HG03025 (cell line): ENCODE results near the gene ILDR2.
A peak's percentile ranks its signal among the peaks of the same experiment; 100 is the strongest.

Experiments used
- ATAC-seq: cut with Tn5 transposase; IDR thresholded peaks from one replicate; pipeline ENCODE4 v1.9.1; 2021; ENCODE audit warnings: mild to moderate bottlenecking, moderate library complexity; ENCODE audit not compliant: unreplicated experiment, low FRiP score

The ILDR2 gene

GRCh38 chr1:166929911-166930310, 45.4 kb downstream of the ILDR2 start:
- no peak for ATAC-seq

- ATAC-seq: no peak
Observed at GRCh38 chr1:166927701-166928100, 47.6 kb downstream of the ILDR2 start.

GRCh38 chr1:166925810-166926478, 49.4 kb downstream of the ILDR2 start:
- ATAC-seq: no peak

GRCh38 chr1:166924823-166925541, 50.4 kb downstream of the ILDR2 start:
- peak; percentile 68 for ATAC-seq

- ATAC-seq: no peak
Observed at GRCh38 chr1:166920561-166921475, 54.5 kb downstream of the ILDR2 start.

GRCh38 chr1:166918956-166919316, 56.4 kb downstream of the ILDR2 start:
- ATAC-seq: no peak

- no peak for ATAC-seq
Observed at GRCh38 chr1:166918088-166918955, 57.0 kb downstream of the ILDR2 start.

- no peak for ATAC-seq
Observed at GRCh38 chr1:166915941-166916340, 59.4 kb downstream of the ILDR2 start.

GRCh38 chr1:166915042-166915441, 60.3 kb downstream of the ILDR2 start:
- ATAC-seq: no peak

- no peak for ATAC-seq
Observed at GRCh38 chr1:166914111-166914510, 61.2 kb downstream of the ILDR2 start.

GRCh38 chr1:166911624-166912023, 63.7 kb downstream of the ILDR2 start:
- no peak for ATAC-seq

- ATAC-seq: peak; percentile 97
Observed at GRCh38 chr1:166910396-166910994, 64.8 kb downstream of the ILDR2 start.

GRCh38 chr1:166908942-166909341, 66.4 kb downstream of the ILDR2 start:
- no peak for ATAC-seq

- ATAC-seq: no peak
Observed at GRCh38 chr1:166907763-166908162, 67.6 kb downstream of the ILDR2 start.

GRCh38 chr1:166907051-166907450, 68.3 kb downstream of the ILDR2 start:
- ATAC-seq: no peak

GRCh38 chr1:166906647-166907046, 68.7 kb downstream of the ILDR2 start:
- ATAC-seq: no peak

- ATAC-seq: no peak
Observed at GRCh38 chr1:166905900-166906299, 69.4 kb downstream of the ILDR2 start.

- no peak for ATAC-seq
Observed at GRCh38 chr1:166905136-166905535, 70.2 kb downstream of the ILDR2 start.

- ATAC-seq: no peak
Observed at GRCh38 chr1:166903232-166903631, 72.1 kb downstream of the ILDR2 start.

- no peak for ATAC-seq
Observed at GRCh38 chr1:166902279-166902678, 73.1 kb downstream of the ILDR2 start.
